NCI-H2227 treated with DMSO at 0.1 percent for 48 hours (cell line): ENCODE data around the gene MOV10.

ENCODE experiments used
- DNase-seq: peaks from one replicate; lab custom pipeline; 2025; lab: John Stamatoyannopoulos, UW

Gene MOV10

GRCh38 chr1:112735752-112736151 lies 61.3 kb downstream of the MOV10 start:
- no peak for DNase-seq

- DNase-seq = no peak
These were observed 63.1 kb downstream of the MOV10 start for GRCh38 chr1:112737573-112737972.

- no peak for DNase-seq
These were observed 68.9 kb downstream of the MOV10 start for GRCh38 chr1:112743174-112744008.

- no peak for DNase-seq
These were observed 69.6 kb downstream of the MOV10 start for GRCh38 chr1:112744009-112744578.

- no peak for DNase-seq
These were observed 73.9 kb downstream of the MOV10 start for GRCh38 chr1:112748396-112748795.
